ENCODE measurements around the gene MAPK14.

Gene MAPK14

DNA sequence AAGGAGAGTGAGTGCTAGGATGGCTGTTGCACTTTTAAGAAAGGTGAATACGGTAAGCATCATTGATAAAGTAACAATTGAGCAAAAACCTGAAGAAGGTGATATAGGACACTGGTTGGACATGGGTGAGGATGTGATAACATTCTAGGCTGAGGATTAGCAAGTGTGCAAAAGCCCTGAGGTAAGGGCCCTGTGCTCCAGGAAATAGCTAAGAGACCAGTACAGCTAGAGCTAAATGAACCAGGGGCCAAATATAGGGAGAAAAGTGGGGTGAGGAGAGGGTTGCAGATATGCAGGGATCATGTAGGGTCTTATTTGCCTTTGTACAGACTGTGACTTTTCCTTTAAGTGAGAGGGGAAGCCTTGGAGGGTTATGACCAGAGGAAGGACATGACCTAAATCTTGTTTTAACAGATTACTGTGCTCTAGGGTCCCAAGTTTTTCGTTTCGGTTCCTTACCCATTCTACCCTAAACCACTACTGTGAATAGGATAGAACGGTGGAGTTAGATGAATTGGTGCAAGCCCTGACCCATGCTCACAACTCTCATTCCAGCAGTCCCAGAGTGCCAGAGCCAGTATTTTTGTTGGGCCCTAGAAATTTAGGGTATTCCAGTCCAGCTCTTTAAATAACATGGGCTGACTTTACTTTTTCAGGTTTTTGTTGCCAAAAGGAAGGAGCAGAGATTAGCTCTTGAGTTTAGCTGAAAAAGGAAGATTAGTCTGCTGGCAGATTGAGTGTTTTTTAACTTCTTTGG, 10.7 kb downstream of the MAPK14 start:
- no peak for FAIRE-seq

DNA sequence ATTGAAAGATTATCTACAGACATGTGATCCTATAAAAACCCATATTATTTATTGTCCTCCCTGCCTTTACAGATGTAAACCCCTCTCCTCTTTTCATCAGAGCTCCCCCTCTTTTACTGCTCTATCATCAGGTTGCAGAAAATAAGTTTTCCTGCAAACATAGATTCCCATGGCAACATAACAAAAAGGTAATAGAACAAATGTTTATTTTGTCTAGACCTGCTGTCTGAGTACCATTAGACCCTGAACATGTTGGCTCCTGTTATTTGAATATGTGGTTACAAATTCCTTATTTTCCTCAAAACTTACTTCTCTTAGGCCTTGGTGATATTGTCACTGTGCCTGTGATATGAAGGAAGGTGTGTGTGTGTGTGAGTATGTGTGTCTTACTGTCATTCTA, 11.5 kb downstream of the MAPK14 start:
- FAIRE-seq: no peak

DNA sequence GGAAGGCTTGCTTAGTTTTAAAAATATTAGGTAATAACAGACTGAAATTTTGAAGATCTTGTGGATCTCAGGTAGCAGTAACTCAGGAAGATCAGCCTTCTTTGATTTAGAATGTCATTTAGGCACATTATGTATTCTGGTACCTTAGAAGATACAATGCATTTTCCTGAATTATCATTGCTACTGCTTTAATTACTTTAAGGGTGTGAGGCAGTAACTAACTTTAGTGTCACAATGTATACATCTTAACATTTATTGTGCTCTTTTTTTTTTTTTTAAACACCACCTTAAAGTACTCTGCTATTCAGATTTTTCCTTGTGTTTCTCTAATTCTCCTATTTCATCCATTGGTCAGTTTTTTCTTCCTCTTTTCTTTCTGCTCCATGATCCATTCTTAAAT, 13.3 kb downstream of the MAPK14 start:
- no peak for FAIRE-seq

DNA sequence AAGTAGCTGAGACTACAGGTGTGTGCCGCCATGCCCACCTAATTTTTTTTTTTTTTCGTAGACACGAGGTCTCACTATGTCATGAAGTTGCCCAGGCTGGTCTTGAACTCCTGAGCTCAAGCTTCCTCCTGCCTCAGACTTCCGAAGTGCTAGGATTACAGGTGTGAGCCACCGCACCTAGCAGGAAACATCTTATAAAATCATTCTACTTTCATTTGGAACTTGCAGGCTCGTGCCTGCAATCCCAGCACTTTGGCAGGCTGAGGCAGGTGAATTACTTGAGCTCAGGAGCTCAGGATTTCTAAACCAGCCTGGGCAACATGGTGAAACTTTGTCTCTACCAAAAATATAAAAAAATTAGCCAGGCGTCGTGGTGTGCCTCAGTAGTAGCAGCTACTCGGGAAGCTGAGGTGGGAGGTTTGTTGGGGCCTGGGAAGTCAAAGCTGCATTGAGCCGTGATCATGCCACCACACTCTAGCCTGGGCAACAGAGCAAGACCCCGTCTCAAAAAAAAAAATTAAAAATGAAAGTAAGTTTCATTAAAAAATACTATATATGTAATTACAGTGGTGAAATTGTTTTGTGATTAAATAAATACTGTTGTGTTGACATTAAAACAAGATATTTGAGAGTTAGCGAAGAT, 15.1 kb downstream of the MAPK14 start:
- no peak for FAIRE-seq

DNA sequence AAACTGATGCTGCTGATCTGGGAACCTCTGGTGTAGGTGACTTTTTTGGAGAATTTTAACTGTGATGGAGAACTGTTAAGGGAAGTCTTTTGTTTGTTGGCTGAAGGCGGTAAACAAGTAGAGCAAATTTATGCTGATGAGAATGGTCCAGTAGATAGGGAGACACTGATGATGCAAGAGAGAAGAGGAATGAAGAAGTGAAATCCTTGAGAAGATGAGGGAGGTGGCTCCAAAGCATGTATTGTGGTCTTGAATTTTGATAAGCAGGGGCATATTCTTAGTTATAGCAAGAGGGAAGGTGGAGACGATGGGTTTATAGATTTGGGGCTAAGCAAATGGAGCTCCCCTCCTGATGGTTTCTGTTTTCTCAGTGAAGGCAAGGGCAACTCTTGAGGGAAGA, 22.0 kb downstream of the MAPK14 start:
- FAIRE-seq: no peak

DNA sequence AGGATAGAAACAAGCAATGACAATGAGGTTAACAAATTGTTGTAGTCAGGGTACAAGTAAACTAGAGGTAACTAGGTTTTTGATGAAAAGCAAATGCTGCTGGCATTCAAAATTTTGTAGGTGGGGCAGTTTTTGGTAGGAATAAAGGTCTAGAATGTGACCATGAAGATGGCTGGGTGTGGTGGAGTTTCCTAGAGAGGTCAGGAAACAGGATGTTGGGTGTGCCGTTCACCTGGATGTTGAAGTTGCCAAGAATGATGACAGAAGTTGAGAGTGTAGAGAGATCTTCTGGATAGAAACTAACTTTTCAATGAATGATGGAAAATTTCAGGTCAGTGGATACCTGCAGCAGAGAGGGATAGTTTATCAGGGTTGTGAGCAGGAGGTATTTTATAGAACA, 22.7 kb downstream of the MAPK14 start:
- FAIRE-seq: no peak

DNA sequence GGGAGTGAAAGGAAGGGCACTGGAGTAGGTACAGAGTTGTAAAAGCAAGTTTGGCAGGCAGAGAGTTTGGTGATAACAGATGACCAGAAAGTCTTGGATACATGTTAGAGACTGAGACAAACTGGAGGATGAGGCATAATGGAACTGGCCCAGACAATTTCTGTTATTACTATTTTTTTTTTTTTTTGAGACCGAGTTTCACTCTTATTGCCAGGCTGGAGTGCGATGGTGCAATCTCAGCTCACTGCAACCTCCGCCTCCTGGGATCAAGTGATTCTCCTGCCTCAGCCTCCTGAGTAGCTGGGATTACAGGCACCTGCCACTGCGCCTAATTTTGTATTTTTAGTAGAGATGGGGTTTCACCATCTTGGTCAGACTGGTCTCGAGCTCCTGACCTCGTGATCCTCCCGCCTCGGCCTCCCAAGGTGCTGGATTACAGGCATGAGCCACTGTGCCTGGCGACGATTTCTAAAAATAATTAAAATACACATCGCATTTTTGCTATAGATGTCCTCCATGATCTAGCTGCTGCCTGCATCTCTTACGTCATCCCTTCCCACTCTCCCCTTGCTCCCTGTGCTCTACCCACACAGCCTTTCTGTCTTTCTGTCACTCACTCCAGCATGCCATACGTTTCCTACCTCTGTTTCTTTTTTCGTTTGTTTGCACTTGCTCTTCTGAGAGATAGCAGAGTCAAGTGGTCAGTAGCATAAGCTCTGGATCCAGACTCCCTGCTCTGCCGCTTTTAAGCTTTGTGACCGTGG, 23.5 kb downstream of the MAPK14 start:
- FAIRE-seq: no peak

DNA sequence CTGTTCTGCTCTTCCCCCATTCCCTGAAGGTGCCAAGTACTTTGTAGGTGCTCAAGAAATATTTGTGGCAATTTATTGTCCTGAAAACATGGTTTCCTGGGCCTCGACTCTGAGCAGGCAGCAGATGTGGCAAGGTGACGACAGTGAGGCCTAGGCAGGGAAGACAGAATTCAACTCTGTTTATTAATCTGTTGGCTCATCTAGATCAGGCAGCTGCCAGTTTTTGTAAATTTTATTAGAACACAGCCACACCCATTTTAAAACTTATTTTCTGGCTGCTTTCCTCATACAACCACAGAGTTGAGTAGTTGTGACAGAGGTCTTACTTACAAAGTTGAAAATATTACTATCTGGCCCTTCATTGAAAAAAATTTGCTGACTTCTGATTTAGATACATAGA, 24.5 kb downstream of the MAPK14 start:
- FAIRE-seq: no peak

DNA sequence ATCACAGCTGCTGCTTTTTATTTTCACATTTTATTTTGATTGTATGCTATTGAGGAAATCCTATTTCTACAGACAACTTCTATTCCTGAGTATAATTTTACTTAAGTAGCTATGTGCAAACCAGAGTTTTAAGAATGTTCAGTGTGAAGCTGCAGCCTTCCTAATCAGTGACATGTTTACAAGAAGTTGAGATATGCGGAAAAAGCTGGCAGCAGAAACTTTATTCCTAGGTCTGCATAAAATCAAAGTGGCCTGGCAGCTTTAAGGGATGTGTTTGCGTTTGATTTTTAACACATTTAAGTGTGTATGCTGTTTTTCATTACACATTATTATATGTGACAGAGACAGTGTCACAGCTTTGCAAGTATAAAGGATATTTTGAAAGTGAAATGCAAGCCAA, 26.3 kb downstream of the MAPK14 start:
- no peak for FAIRE-seq

DNA sequence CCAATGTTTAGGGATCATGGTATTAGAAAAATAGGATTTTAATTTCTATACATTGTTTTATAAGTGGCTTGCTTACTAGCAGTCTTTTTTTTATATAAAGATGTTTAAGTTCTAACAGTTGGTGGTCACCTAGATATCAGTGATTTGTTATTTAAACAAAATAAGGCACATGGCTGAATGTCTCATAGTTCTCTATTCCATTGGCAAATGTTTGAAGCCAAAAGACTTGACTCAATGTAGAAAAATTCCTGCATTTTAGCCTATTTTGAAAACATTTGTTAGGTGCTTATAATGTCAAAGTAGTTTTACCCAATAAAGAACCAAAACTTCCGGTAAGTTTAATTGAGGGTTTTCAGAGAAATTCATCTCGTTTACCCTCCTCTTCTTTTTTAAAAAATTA, 26.8 kb downstream of the MAPK14 start:
- no peak for FAIRE-seq

DNA sequence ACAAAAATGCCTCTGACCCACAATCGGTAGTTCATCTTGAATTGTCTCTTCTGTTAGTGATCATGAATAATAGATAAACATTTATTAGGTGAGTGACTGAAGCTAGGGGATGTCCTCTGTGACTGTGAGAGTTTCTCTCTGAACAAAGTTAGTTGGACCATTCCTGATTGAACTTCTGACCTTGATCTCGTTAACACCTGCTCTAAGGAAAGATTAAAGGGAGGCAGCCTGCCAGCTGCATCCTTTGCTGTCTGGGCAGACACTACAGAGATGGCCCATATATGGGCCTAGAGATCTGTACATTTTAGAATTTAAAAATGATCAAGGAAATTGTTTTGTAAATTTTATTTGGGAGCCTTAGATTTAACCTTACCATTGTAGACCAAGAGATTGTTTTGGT, 27.3 kb downstream of the MAPK14 start:
- no peak for FAIRE-seq

DNA sequence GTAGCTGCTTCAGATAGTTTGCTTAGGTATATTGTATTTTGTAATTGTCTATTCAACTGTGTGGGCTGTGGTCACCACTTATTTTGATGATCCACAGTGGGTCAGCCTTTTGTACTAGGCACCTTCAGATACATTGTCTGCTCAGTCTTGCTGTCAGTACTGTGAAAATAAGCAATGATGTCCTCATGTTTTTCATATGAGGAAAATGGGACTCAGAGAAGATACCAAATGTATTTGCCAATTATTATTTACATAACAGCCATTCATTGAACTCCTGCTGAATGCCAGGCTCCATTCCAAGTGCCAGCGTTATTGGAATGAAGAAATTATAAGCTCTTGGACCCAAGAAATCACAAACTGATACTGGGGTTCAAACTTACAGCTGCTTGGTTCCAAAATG, 28.6 kb downstream of the MAPK14 start:
- FAIRE-seq: no peak

DNA sequence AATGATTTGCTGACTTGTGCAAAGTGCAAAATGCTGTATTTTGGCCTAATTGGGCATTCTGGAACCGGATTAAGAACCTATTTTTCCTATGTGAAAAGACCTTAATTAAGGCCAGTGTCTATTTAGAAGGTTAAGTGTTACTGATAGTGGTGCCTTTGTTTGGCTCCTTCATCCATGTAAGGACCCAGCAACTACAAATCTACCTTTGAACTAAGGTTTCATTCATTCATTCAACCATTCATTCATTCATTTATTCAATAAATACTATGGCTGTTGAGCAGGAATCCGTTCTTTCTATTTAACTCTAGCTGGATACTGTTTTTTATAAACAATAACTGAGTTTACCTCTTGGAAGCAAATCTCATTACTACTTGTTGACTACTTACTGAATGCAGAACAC, 33.6 kb downstream of the MAPK14 start:
- FAIRE-seq: no peak

DNA sequence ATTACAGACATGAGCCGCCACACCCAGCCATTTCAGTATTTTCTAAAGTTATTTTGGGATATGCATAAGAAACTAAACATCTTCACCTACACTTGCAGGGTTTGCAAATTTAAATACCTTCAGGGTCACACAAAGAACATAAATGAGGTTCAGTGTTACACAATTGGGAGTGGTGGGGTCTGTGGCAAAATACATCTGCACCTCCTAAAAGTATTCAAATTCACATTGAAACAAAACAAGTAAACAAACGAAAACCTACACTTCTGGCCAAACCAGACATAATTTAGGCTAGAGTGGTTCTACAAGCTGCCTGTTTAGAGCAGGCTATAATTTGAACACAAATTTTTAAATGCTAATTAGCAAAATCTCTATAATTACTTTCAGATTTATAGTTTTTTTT, 34.6 kb downstream of the MAPK14 start:
- no peak for FAIRE-seq

DNA sequence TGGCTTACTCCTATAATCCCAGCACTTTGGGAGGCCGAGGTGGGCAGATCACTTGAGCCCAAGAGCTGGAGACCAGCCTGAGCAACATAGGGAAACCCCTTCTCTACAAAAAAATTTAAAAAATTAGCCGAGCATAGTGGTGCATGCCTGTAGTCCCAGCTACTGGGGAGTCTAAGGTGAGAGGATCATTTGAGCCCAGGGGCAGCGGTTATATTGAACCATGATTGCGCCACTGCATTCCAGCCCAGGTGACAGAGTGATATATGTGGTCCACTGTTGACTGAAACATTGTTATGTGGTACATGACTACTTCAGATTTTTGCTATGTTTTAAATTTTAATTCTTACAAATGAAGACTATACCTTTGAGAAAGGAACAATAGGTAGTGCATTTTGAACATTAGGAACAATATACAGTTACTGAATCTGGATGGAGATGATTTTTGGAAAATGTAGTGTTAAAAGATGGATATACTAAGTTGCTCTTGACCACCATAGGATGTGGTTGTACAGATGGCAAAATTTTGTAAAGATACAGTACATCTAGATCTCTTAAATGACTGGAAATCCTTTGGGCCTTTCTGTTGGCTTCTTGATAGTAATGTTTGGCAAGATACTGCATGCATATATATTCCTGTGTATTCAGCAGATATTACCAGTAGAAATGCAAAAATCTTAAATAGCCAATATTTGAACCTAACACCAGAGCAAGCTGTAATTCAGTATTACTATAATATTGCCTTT, 35.9 kb downstream of the MAPK14 start:
- no peak for FAIRE-seq

DNA sequence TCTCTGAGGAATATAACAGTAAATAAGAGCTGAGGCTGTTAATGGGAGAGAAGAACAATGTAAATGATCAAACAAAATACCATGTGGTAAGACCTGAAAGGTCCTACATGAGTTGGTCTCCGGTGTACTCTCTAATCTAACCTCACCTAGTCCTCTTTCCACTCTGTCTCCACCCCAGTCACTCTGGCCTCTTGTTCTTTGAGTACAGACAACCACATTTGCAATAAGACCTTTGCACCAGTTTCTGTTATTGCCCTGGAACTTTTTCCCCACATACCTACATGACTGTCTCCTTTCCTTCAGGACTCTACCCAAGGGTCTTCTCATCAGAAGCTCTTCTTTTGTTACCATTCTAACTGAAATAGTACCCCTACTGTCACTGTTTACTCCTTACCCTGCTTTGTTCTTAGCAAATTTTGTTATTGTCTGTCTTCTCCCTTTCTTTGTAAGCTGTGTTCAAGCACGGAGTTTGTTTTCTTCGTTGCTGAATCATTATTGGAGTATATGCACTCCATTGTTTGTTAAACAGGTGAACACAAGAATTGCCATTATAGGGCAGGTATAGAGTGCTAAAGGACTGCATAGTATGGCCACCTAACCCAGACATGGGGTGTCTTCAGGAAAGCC, 37.3 kb downstream of the MAPK14 start:
- no peak for FAIRE-seq

DNA sequence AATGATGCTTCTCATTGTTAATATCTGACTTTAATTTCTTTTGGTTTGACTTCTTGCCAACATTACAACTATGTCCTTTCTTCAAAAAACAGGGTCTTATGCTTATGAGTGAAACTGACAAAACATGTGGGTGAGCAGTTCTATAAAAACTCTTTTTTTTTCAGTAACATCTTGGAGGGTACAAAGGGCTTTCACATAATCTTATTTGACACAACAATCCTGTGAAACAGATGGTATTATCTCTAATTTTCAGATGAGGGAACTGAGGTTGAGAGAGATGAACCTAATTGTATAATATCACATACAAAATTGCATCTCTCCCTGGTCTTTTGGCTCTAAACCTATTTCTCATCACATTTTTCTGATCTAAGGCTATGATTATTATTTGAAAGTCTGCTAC, 38.3 kb downstream of the MAPK14 start:
- no peak for FAIRE-seq

DNA sequence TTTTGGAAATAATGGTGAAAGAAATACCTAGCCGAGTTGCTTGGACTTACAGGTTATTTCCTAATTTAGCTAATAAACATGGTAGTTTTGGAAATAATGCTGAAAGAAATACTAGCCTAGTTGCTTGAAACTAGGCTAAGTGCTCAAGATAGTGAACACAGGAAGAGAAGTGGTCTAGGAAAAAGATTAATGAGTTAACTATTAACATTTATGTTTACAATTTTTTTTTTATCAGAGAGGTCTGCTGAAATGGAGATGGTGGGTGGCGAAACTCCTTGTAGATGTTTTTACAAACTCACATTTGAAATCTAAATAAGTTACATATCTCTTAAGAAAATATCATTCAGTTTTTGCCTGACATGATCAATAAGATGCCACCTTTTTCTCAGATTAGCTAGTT, 39.2 kb downstream of the MAPK14 start:
- no peak for FAIRE-seq

DNA sequence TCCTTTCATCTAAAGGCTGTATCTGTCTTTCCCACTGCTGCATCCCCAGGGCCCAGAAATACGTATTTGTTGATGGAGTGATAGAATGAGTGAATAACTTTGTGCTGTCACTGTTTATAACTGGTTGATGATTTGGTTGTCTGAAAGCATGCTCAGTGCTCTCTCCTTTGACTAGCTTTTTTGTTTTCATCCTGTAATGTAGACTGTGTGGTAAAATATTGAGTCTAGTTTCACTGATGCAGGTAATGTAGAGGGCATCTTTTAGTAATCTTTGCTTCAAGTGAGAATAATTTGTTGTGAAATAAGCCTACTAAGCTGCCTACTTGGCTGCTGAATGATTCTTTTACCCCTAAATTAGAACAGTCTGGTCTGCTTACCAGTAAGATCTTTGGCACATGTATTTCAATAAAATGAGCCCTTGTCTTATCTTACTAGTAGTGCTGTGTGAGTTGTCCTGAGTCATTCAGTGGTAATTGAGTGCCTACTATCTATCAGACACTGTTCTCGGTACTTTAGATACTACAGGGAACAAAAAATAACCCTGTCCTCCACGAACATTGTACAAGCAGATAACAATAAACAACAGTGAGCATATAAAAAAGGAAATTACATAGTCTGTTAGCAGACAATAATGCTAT, 39.9 kb downstream of the MAPK14 start:
- no peak for FAIRE-seq

DNA sequence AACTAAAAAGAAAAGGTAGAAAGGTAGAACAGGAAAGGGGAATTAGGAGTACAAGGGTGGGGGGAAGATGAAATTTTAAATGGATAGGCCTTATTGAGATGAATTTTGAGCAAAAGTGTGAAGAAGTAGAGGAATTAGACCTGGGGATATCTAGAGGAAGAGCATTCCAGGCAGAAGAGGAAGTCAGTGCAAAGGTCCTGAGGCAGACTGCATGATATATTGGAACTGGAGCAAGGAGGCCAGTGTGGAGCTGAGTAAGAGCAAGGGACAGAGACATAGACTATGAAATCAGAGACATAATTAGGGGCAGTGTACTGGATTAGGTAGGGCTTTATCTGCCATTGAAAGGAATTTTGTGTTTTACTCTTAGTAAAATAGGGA, 40.4 kb downstream of the MAPK14 start:
- no peak for FAIRE-seq

DNA sequence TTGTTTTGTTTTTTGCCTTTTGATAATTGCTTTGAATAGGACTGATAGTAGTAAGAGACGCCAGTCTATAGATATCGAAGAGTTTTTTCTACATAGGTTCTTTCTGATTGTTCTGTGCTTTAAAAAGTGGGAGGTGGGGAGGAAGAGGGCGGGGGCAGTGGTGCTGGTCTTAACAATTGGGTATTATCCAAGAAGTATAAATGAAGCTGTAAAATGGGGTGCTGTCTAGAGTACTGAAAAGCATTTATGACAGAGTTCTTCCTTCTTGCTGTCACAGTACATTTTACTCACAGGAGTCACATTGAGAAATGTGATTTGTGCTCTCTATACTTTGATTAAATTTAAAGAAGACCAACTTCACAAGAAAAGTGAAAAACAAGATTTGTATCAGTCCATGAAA, 41.0 kb downstream of the MAPK14 start:
- FAIRE-seq: no peak

DNA sequence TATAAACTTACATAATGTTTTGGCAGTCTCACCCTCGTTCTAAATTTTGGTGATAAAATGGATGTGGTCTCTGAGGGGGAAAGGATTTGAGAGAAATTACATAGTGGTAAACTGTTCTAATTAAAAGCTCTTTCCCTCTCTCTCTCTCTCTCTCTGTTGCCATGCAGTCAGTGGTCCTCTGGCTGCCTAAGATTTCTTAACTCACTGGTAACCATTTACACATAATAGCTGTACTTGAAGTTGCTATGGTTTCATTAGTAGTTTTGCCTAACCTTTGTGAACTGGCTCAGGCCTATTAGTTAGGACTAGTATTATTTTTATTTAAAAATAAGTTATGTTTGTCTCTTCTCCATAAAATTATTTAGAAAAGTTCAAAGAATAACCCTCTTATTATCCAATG, 42.0 kb downstream of the MAPK14 start:
- FAIRE-seq: no peak

DNA sequence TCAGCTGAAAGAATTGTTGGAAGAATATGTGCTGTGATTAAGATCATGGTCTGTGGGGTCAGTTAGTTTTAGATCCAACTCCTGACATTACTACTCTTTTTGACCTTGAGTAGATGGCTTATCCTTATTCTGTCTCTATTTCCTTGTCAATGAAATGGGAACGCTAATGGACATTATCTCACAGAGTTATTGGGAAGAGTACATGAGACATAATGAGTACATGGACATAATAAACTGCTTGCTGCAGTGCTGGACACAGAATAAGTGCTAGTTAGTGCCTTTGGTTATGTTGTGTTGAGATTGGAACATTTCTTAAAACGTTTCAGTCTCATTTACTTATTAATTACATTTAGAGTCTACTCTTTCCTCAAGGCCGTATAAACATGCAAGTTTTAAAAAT, 42.6 kb downstream of the MAPK14 start:
- no peak for FAIRE-seq

All from islet of Langerhans (tissue), 1 donor.